Measurements from ENCODE around the gene SKAP1. TPM values are rescaled to one million over a fixed set of nuclear protein-coding genes. Genes with fewer than 3 reads are reported as not detected.
A peak's percentile ranks its signal among the peaks of the same experiment; 100 is the strongest.

Gene SKAP1
- total and polyA plus RNA-seq, 9 donors, result 0.30 to 6.0 (median 2.4) TPM; not detected in 1

- no peaks in the 10 kb centered on the region for H3K9me3 ChIP-seq
- no peaks in the 10 kb centered on the region for H3K27me3 ChIP-seq
- no peaks in the 10 kb centered on the region for H3K36me3 ChIP-seq
- 33 to 38% (median 38%) methylated on average over 3 of the region's 3 CpGs for WGBS, 3 donors
- TF ChIP-seq CTCF (IDR thresholded peaks at IDR 0.05) (no peak), EP300 (IDR thresholded peaks at IDR 0.05) (no peak), POLR2A (IDR thresholded peaks at IDR 0.05) (no peak)
- H3K4me1 ChIP-seq (ENCODE audit: insufficient read depth), result peaks cover 1% of the 10 kb centered on the region
- intact Hi-C loops (cut with DNase I), result no loop called here
- DNase-seq, result no peak
- no peak overlapping the region for H3K27ac ChIP-seq
- H3K4me3 ChIP-seq, result no peak overlapping the region
Measured at GRCh38 chr17:48244121-48244711, 185.8 kb downstream of the SKAP1 start.

- WGBS, 3 donors, result 52 to 57% (median 56%) methylated on average over 7 of the region's 7 CpGs
- intact Hi-C loops (cut with DNase I), result no loop called here
- H3K27ac ChIP-seq, result no peak overlapping the region
- no peaks in the 10 kb centered on the region for H3K36me3 ChIP-seq
- no peak for TF ChIP-seq EP300 (IDR thresholded peaks at IDR 0.05)
- no peaks in the 10 kb centered on the region for H3K27me3 ChIP-seq
- no peaks in the 10 kb centered on the region for H3K9me3 ChIP-seq
- H3K4me3 ChIP-seq, result no peak overlapping the region
- H3K4me1 ChIP-seq (ENCODE audit: insufficient read depth), result peaks cover 1% of the 10 kb centered on the region
- no peak for DNase-seq
Measured at GRCh38 chr17:48241770-48242497, 188.1 kb downstream of the SKAP1 start.

- Histone ChIP-seq H3K36me3 (no peaks in the 10 kb centered on the region), H3K27me3 (no peaks in the 10 kb centered on the region), H3K27ac (no peak overlapping the region), H3K4me1 (ENCODE audit: insufficient read depth) (peaks cover 1% of the 10 kb centered on the region), H3K9me3 (no peaks in the 10 kb centered on the region), H3K4me3 (no peak overlapping the region)
- intact Hi-C loops (cut with DNase I), result no loop called here
- DNase-seq, result peak in 2 of 5 donors; percentile 9 to 49
- WGBS, 3 donors, result 0 to 10% (median 8%) methylated on average over 1 of the region's 1 CpG
- no peak for TF ChIP-seq POLR2A (IDR thresholded peaks at IDR 0.05)
- TF ChIP-seq EP300 (IDR thresholded peaks at IDR 0.05), result no peak
- TF ChIP-seq CTCF (IDR thresholded peaks at IDR 0.05), result no peak
Measured at GRCh38 chr17:48241131-48241591, 188.9 kb downstream of the SKAP1 start.

- Histone ChIP-seq H3K4me1 (ENCODE audit: insufficient read depth) (peaks cover 1% of the 10 kb centered on the region), H3K27ac (no peak overlapping the region), H3K36me3 (no peaks in the 10 kb centered on the region), H3K9me3 (no peaks in the 10 kb centered on the region), H3K27me3 (no peaks in the 10 kb centered on the region), H3K4me3 (no peak overlapping the region)
- intact Hi-C loops (cut with DNase I), result no loop called here
- 28 to 42% (median 36%) methylated on average over 2 of the region's 2 CpGs for WGBS, 3 donors
- no peak for TF ChIP-seq EP300 (IDR thresholded peaks at IDR 0.05)
- no peak for TF ChIP-seq POLR2A (IDR thresholded peaks at IDR 0.05)
- no peak for TF ChIP-seq CTCF (IDR thresholded peaks at IDR 0.05)
- no peak for DNase-seq
Measured at GRCh38 chr17:48240562-48241130, 189.4 kb downstream of the SKAP1 start.

GRCh38 chr17:48240122-48240521 lies 189.9 kb downstream of the SKAP1 start:
- H3K36me3 ChIP-seq, result no peaks in the 10 kb centered on the region
- H3K27ac ChIP-seq, result no peak overlapping the region
- no peak overlapping the region for H3K4me3 ChIP-seq
- DNase-seq, result no peak
- no peaks in the 10 kb centered on the region for H3K27me3 ChIP-seq
- peaks cover 1% of the 10 kb centered on the region for H3K4me1 ChIP-seq (ENCODE audit: insufficient read depth)
- TF ChIP-seq CTCF (IDR thresholded peaks at IDR 0.05), result no peak
- no peak for TF ChIP-seq EP300 (IDR thresholded peaks at IDR 0.05)
- no peak for TF ChIP-seq POLR2A (IDR thresholded peaks at IDR 0.05)
- intact Hi-C loops (cut with DNase I), result no loop called here
- 38 to 45% (median 40%) methylated on average over 2 of the region's 2 CpGs for WGBS, 3 donors
- no peaks in the 10 kb centered on the region for H3K9me3 ChIP-seq

Data from ovary (tissue), 9 donors.